Right lobe of liver (tissue), 4 donors: Measurements from ENCODE around the gene PER2.

Experiments
- CTCF ChIP-seq, 4 donors: fragments of 200-600 bp in 3 of 4; fragments of 450-650 bp in 1 of 4; IDR thresholded peaks; one replicate each; pipeline versions ENCODE4 v1.5.1 to v1.8.0; 2016 to 2022; ENCODE audit warnings: antibody characterized with exemption in 4 of 4, mild to moderate bottlenecking in 2 of 4
- POLR2A ChIP-seq: fragments of 450-650 bp; IDR thresholded peaks from one replicate; pipeline ENCODE4 v1.6.1; 2017; ENCODE audit warnings: antibody characterized with exemption, mild to moderate bottlenecking
- donor health status: DM: no; HTN: no; CAD: no.
- donor health status: DM: no; HTN: no; CAD: no.
- donor health status: DM: no; HTN: yes; CAD: no.

GRCh38 chr2:238224356-238225035, 63.9 kb downstream of the PER2 start:
- no peak for TF ChIP-seq CTCF (IDR thresholded peaks at IDR 0.05)
- no peak for TF ChIP-seq POLR2A
